Psoas muscle (tissue), 8 donors: ENCODE data around the gene MGAT5B. TPM values are rescaled to one million over a fixed set of nuclear protein-coding genes. Genes with fewer than 3 reads are reported as not detected.

Experiments
- ATAC-seq, 4 donors: fragments of 200-7000 bp; cut with Tn5 transposase; one replicate each; pipeline ENCODE4 v1.9.1; 2020; ENCODE audit warnings: moderate library complexity in 3 of 4, mild to moderate bottlenecking in 2 of 4
- DNase-seq, 2 donors: peaks; one replicate each; pipeline ENCODE4 v3.0.0-alpha.2; 2020
- H3K27ac ChIP-seq: fragments of 200-600 bp; one replicate; pipeline ENCODE4 v1.8.0; 2022
- H3K27me3 ChIP-seq, 3 donors: fragments of 200-600 bp in 1 of 3; one replicate each; pipeline versions ENCODE4 v1.6.1 to v1.8.0; 2013 to 2022; ENCODE audit warnings: low read length in 2 of 3, mild to moderate bottlenecking in 2 of 3, moderate library complexity in 1 of 3; ENCODE audit not compliant: insufficient read depth in 3 of 3
- H3K36me3 ChIP-seq, 2 donors: fragments of 200-600 bp in 1 of 2; one replicate each; pipeline versions ENCODE4 v1.6.1 to v1.8.0; 2013 to 2022; ENCODE audit warnings: low read depth in 1 of 2, mild to moderate bottlenecking in 1 of 2, moderate library complexity in 1 of 2; ENCODE audit not compliant: insufficient read depth in 1 of 2
- H3K4me1 ChIP-seq: fragments of 200-600 bp; one replicate; pipeline ENCODE4 v1.8.0; 2022
- H3K4me3 ChIP-seq: fragments of 200-600 bp; one replicate; pipeline ENCODE4 v1.8.0; 2022; ENCODE audit warnings: mild to moderate bottlenecking
- H3K9me3 ChIP-seq: fragments of 200-600 bp; one replicate; pipeline ENCODE4 v1.8.0; 2022
- CTCF ChIP-seq: fragments of 200-600 bp; IDR thresholded peaks from one replicate; pipeline ENCODE4 v1.8.0; 2022; ENCODE audit warnings: antibody characterized with exemption
- WGBS, 3 donors: extraction: QIAGEN DNeasy Blood & Tissue Kit; methylation state at CpG; one replicate each; pipeline versions ENCODE4 v1.1.6 to v1.1.7; 2013; 5-methylcytosine and 5-hydroxymethylcytosine counted together
- intact Hi-C, 2 donors: fragments of 100-400 bp; cut with DNase I; formaldehyde crosslinking; loops; one replicate each; pipeline versions ENCODE4 v1.11.0 to v1.14.2; 2022
- polyA plus RNA-seq, 3 donors: library from polyadenylated mRNA; stranded (reverse); fragments of 200-250 nt; gene quantifications; one replicate each; pipeline ENCODE4 v1.2.3, GENCODE V29; 2013
- total RNA-seq, 4 donors: library from RNA; stranded (reverse); fragmentation: NEBNext Ultra II Directional in 2 of 4; extraction: Animal tissue kit (Norgen Biotek cat#: 25700) in 2 of 4; gene quantifications; one replicate each; pipeline versions ENCODE4 v1.2.1 to v1.2.4, GENCODE V29; 2021 to 2023
- donor health status: healthy with polysubstance abuse.
- donor health status: DM: no; HTN: no; CAD: no; lungs with moderate emphysema.
- donor health status: Bipolar disorder and iron deficiency.
- donor health status: healthy.
- donor health status: DM: yes; HTN: yes; CAD: no.
- donor health status: DM: no; HTN: no; CAD: no.
- donor health status: DM: no; HTN: no; CAD: no.
- donor health status: DM: yes; HTN: yes; CAD: no.

Gene MGAT5B
- total and polyA plus RNA-seq, 7 donors: 0.03 to 0.34 (median 0.05) TPM; not detected in 3

GRCh38 chr17:76905836-76906235, 37.6 kb downstream of the MGAT5B start:
- ATAC-seq (no peak), DNase-seq (no peak)
- 35 to 53% (median 49%) methylated on average over 17 of the region's 17 CpGs for WGBS, 3 donors
- H3K4me3 ChIP-seq: no peak overlapping the region
- TF ChIP-seq CTCF: no peak
- H3K27ac ChIP-seq: no peak overlapping the region
- H3K9me3 ChIP-seq: no peaks in the 10 kb centered on the region
- no peaks in the 10 kb centered on the region for H3K36me3 ChIP-seq
- intact Hi-C loops: no loop called here
- H3K4me1 ChIP-seq: no peaks in the 10 kb centered on the region
- peaks cover 0 to 32% (median 5%) of the 10 kb centered on the region in 3 donors for H3K27me3 ChIP-seq

GRCh38 chr17:76906463-76906862, 38.3 kb downstream of the MGAT5B start:
- intact Hi-C loops: no loop called here
- Histone ChIP-seq H3K27me3 (peaks cover 0 to 38% (median 5%) of the 10 kb centered on the region in 3 donors), H3K36me3 (no peaks in the 10 kb centered on the region), H3K4me3 (no peak overlapping the region), H3K4me1 (no peaks in the 10 kb centered on the region), H3K27ac (no peak overlapping the region), H3K9me3 (no peaks in the 10 kb centered on the region)
- no peak for DNase-seq
- no peak for ATAC-seq
- no peak for TF ChIP-seq CTCF
- WGBS, 3 donors: 34 to 44% (median 37%) methylated on average over 6 of the region's 6 CpGs

GRCh38 chr17:76907352-76907751, 39.1 kb downstream of the MGAT5B start:
- Histone ChIP-seq H3K9me3 (no peaks in the 10 kb centered on the region), H3K4me1 (no peaks in the 10 kb centered on the region), H3K4me3 (no peak overlapping the region), H3K27me3 (peaks cover 0 to 38% (median 5%) of the 10 kb centered on the region in 3 donors), H3K27ac (no peak overlapping the region), H3K36me3 (no peaks in the 10 kb centered on the region)
- DNase-seq (no peak), ATAC-seq (no peak)
- TF ChIP-seq CTCF: no peak
- WGBS, 3 donors: 84 to 86% (median 85%) methylated on average over 3 of the region's 3 CpGs
- intact Hi-C loops: no loop called here

- TF ChIP-seq CTCF: no peak
- Histone ChIP-seq H3K9me3 (no peaks in the 10 kb centered on the region), H3K36me3 (no peaks in the 10 kb centered on the region), H3K4me3 (no peak overlapping the region), H3K27ac (no peak overlapping the region), H3K27me3 (peaks cover 0 to 33% (median 5%) of the 10 kb centered on the region in 3 donors), H3K4me1 (no peaks in the 10 kb centered on the region)
- ATAC-seq: peak in 1 of 4 donors; percentile 28
- intact Hi-C loops: no loop called here
- WGBS, 3 donors: 23 to 29% (median 25%) methylated on average over 12 to 13 of the region's 13 CpGs
- DNase-seq: no peak
Measured at GRCh38 chr17:76909971-76910760, 42.0 kb downstream of the MGAT5B start.
